ENCODE measurements around the gene SEC24A. TPM values are rescaled to one million over a fixed set of nuclear protein-coding genes. Genes with fewer than 3 reads are reported as not detected.
"Not testable (repeated sequence)": the region's sequence is repeated elsewhere in the genome, so short reads cannot be mapped to it uniquely, and the experiment has no call there.

SEC24A gene
- total RNA-seq, 1 donor from 2014 or later, result 29.5 TPM

- TF ChIP-seq CTCF (IDR thresholded peaks at IDR 0.05; ENCODE audit: unreplicated experiment), result no peak
- no peaks in the 10 kb centered on the region for H3K27me3 Mint-ChIP-seq (ENCODE audit: low read depth)
- H3K4me1 Mint-ChIP-seq, result peaks cover 3% of the 10 kb centered on the region
- no peak for DNase-seq (ENCODE audit: low spot score in 2 of 2, unreplicated experiment in 2 of 2)
- H3K36me3 Mint-ChIP-seq, result peaks cover 41% of the 10 kb centered on the region
- H3K4me3 Mint-ChIP-seq, result no peak overlapping the region
- H3K27ac Mint-ChIP-seq, result no peak overlapping the region
- no peaks in the 10 kb centered on the region for H3K9me3 Mint-ChIP-seq
Observed at GRCh38 chr5:134692722-134693121, 44.1 kb downstream of the SEC24A start.

GRCh38 chr5:134708301-134708700 lies 59.7 kb downstream of the SEC24A start:
- no peak for DNase-seq (ENCODE audit: low spot score in 2 of 2, unreplicated experiment in 2 of 2)
- Mint-ChIP-seq H3K4me3 (no peak overlapping the region), H3K27me3 (ENCODE audit: low read depth) (no peaks in the 10 kb centered on the region), H3K9me3 (no peaks in the 10 kb centered on the region), H3K36me3 (peaks cover 31% of the 10 kb centered on the region), H3K27ac (no peak overlapping the region), H3K4me1 (no peaks in the 10 kb centered on the region)
- no peak for TF ChIP-seq CTCF (IDR thresholded peaks at IDR 0.05; ENCODE audit: unreplicated experiment)

- Mint-ChIP-seq H3K36me3 (peaks cover 35% of the 10 kb centered on the region), H3K27ac (no peak overlapping the region), H3K4me3 (no peak overlapping the region), H3K9me3 (no peaks in the 10 kb centered on the region), H3K4me1 (no peaks in the 10 kb centered on the region), H3K27me3 (ENCODE audit: low read depth) (no peaks in the 10 kb centered on the region)
- no peak for DNase-seq (ENCODE audit: low spot score in 2 of 2, unreplicated experiment in 2 of 2)
- TF ChIP-seq CTCF (IDR thresholded peaks at IDR 0.05; ENCODE audit: unreplicated experiment), result no peak
Observed at GRCh38 chr5:134714120-134714519, 65.5 kb downstream of the SEC24A start.

DNA sequence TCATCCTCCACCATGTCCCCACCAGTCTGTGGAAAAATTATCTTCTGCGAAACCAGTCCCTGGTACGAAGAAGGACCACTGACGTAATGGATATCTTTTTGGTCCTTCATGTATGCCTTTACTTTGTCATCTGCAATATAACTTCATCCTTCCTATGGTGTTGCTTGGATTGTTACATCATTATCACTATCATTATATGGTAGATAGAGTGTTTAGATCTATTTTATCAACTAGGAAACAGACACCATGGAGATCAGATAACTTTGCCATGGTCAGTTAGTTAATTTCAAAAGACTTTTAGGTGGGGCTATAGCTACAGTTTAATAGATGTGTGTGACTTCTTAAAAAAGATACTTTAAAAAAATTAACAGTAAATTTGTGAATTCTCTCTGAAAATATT lies 66.0 kb downstream of the SEC24A start:
- no peaks in the 10 kb centered on the region for H3K4me1 Mint-ChIP-seq
- no peaks in the 10 kb centered on the region for H3K9me3 Mint-ChIP-seq
- H3K27me3 Mint-ChIP-seq (ENCODE audit: low read depth), result no peaks in the 10 kb centered on the region
- H3K36me3 Mint-ChIP-seq, result peaks cover 38% of the 10 kb centered on the region
- no peak overlapping the region for H3K4me3 Mint-ChIP-seq
- no peak for DNase-seq (ENCODE audit: low spot score in 2 of 2, unreplicated experiment in 2 of 2)
- H3K27ac Mint-ChIP-seq, result no peak overlapping the region
- no peak for TF ChIP-seq CTCF (IDR thresholded peaks at IDR 0.05; ENCODE audit: unreplicated experiment)

GRCh38 chr5:134715466-134715865 lies 66.9 kb downstream of the SEC24A start:
- not testable (repeated sequence) for H3K27ac Mint-ChIP-seq; H3K4me1 Mint-ChIP-seq; DNase-seq (ENCODE audit: low spot score in 2 of 2, unreplicated experiment in 2 of 2); H3K9me3 Mint-ChIP-seq; H3K27me3 Mint-ChIP-seq (ENCODE audit: low read depth); H3K4me3 Mint-ChIP-seq
- H3K36me3 Mint-ChIP-seq, result peaks cover 38% of the 10 kb centered on the region

- Mint-ChIP-seq H3K36me3 (peaks cover 9% of the 10 kb centered on the region), H3K9me3 (no peaks in the 10 kb centered on the region), H3K27me3 (ENCODE audit: low read depth) (no peaks in the 10 kb centered on the region), H3K4me3 (no peak overlapping the region), H3K4me1 (no peaks in the 10 kb centered on the region), H3K27ac (no peak overlapping the region)
- no peak for DNase-seq (ENCODE audit: low spot score in 2 of 2, unreplicated experiment in 2 of 2)
- TF ChIP-seq CTCF (IDR thresholded peaks at IDR 0.05; ENCODE audit: unreplicated experiment), result no peak
Observed at GRCh38 chr5:134724872-134725271, 76.3 kb downstream of the SEC24A start.

All from mesothelial cell of epicardium (in vitro differentiated cells).